H1 (cell line): ENCODE measurements around the gene ULBP3. TPM values are rescaled to one million over a fixed set of nuclear protein-coding genes. Genes with fewer than 3 reads are reported as not detected.

Source experiments
- CTCF ChIA-PET: fragments of 300-600 bp; sonication (Branson Sonifier 250); formaldehyde crosslinking; loops from one replicate; lab custom pipeline; 2021; ENCODE audit not compliant: partially characterized antibody; lab: Charles Lee
- POLR2A ChIA-PET: fragments of 300-600 bp; sonication (Branson Sonifier 250); formaldehyde crosslinking; loops from one replicate; lab custom pipeline; 2021; ENCODE audit warnings: inconsistent platforms; ENCODE audit not compliant: partially characterized antibody; lab: Charles Lee
- DNase-seq, 2 experiments: peaks; one replicate each; pipeline versions ENCODE4 v3.0.0 to v3.0.0-alpha.2; 2010 to 2022; ENCODE audit warnings: low spot score in 2 of 2, low read depth in 1 of 2, mixed read lengths in 1 of 2
- FAIRE-seq: peaks from 2 replicates; lab custom pipeline; 2011; peaks lifted over from hg19 to GRCh38; lab: Jason Lieb, UNC
- H2AFZ ChIP-seq: 2 replicates; pipeline ENCODE4 v1.8.1; 2012; ENCODE audit warnings: low read length, inconsistent platforms
- H2AK5ac ChIP-seq: 2 replicates; pipeline ENCODE4 v1.6.1; 2013; ENCODE audit warnings: low read depth, low read length
- H2BK120ac ChIP-seq: replicated peaks from 2 replicates; pipeline ENCODE3; 2013; ENCODE audit warnings: low read depth, low read length, inconsistent platforms
- H2BK12ac ChIP-seq: 2 replicates; pipeline ENCODE4 v1.6.1; 2013; ENCODE audit warnings: low read depth, low read length
- H2BK15ac ChIP-seq: 2 replicates; pipeline ENCODE4 v1.6.1; 2013; ENCODE audit warnings: low read length
- H2BK20ac ChIP-seq: 2 replicates; pipeline ENCODE4 v1.6.1; 2013; ENCODE audit warnings: low read length
- H2BK5ac ChIP-seq: 2 replicates; pipeline ENCODE4 v1.6.1; 2013; ENCODE audit warnings: low read depth, low read length
- H3K14ac ChIP-seq: 2 replicates; pipeline ENCODE4 v1.6.1; 2013; ENCODE audit warnings: inconsistent platforms; ENCODE audit not compliant: insufficient read length
- H3K18ac ChIP-seq: 2 replicates; pipeline ENCODE4 v1.6.1; 2013; ENCODE audit warnings: low read length; ENCODE audit errors: extremely low read depth
- H3K23ac ChIP-seq: 2 replicates; pipeline ENCODE4 v1.6.1; 2013; ENCODE audit warnings: inconsistent platforms; ENCODE audit not compliant: insufficient read length
- H3K23me2 ChIP-seq: 2 replicates; pipeline ENCODE4 v1.6.1; 2013; ENCODE audit warnings: low read depth, low read length
- H3K27ac ChIP-seq: 2 replicates; pipeline ENCODE4 v1.6.1; 2011; ENCODE audit warnings: low read depth, low read length, inconsistent platforms
- H3K27me3 ChIP-seq, 4 experiments: replicated peaks in 1 of 4; 1 replicate in 1 of 4; 2 replicates in 3 of 4; pipeline versions ENCODE4 v1.6.1 to v1.8.1; 2011 to 2013; ENCODE audit warnings: low read length in 3 of 4, mild to moderate bottlenecking in 3 of 4, inconsistent platforms in 2 of 4, mixed read lengths in 2 of 4, moderate library complexity in 1 of 4; ENCODE audit not compliant: control insufficient read depth in 3 of 4, insufficient read depth in 3 of 4; ENCODE audit errors: extremely low read depth in 1 of 4
- H3K36me3 ChIP-seq, 4 experiments: 2 replicates each; pipeline versions ENCODE4 v1.6.1 to v1.8.1; 2011 to 2013; ENCODE audit warnings: mild to moderate bottlenecking in 4 of 4, low read length in 3 of 4, moderate library complexity in 2 of 4, control low read depth in 1 of 4, inconsistent platforms in 1 of 4; ENCODE audit not compliant: insufficient read depth in 4 of 4, control insufficient read depth in 2 of 4
- H3K4ac ChIP-seq: replicated peaks from 2 replicates; pipeline ENCODE3; 2013; ENCODE audit warnings: low read length, low read depth, mixed read lengths, inconsistent platforms; ENCODE audit not compliant: insufficient read length
- H3K4me1 ChIP-seq, 4 experiments: replicated peaks in 1 of 4; 1 replicate in 1 of 4; 2 replicates in 3 of 4; pipeline versions ENCODE4 v1.6.1 to v1.8.1; 2011 to 2013; ENCODE audit warnings: low read length in 3 of 4, inconsistent platforms in 2 of 4, mixed read lengths in 1 of 4; ENCODE audit not compliant: insufficient read depth in 4 of 4, control insufficient read depth in 3 of 4
- H3K4me2 ChIP-seq, 2 experiments: 2 replicates each; pipeline versions ENCODE4 v1.6.1 to v1.8.1; 2011 to 2013; ENCODE audit warnings: low read depth in 2 of 2, low read length in 2 of 2, control low read depth in 1 of 2, inconsistent platforms in 1 of 2, mild to moderate bottlenecking in 1 of 2; ENCODE audit not compliant: insufficient read depth in 1 of 2
- H3K4me3 ChIP-seq, 4 experiments: fragments of 200-600, 300-600 bp in 1 of 4; sonication (generic), shearing (Covaris generic), sonication (Bioruptor Twin) in 1 of 4; 2 replicates each; pipeline versions ENCODE4 v1.5.1 to v1.8.1; 2011 to 2016; ENCODE audit warnings: low read length in 4 of 4, low read depth in 3 of 4, control low read depth in 2 of 4, inconsistent platforms in 2 of 4, mild to moderate bottlenecking in 2 of 4, mixed read lengths in 1 of 4, moderate library complexity in 1 of 4; ENCODE audit not compliant: insufficient read depth in 2 of 4; ENCODE audit errors: extremely low read depth in 1 of 4
- H3K56ac ChIP-seq: replicated peaks from 2 replicates; pipeline ENCODE3; 2013; ENCODE audit warnings: low read depth, mild to moderate bottlenecking, mixed read lengths, low read length, inconsistent platforms; ENCODE audit not compliant: insufficient read length
- H3K79me1 ChIP-seq: 2 replicates; pipeline ENCODE4 v1.6.1; 2013; ENCODE audit warnings: low read depth, low read length, control low read depth
- H3K79me2 ChIP-seq, 2 experiments: 2 replicates each; pipeline versions ENCODE4 v1.6.1 to v1.8.1; 2012 to 2013; ENCODE audit warnings: low read length in 2 of 2, mild to moderate bottlenecking in 2 of 2, inconsistent platforms in 1 of 2; ENCODE audit not compliant: insufficient read depth in 2 of 2, control insufficient read depth in 1 of 2
- H3K9ac ChIP-seq, 4 experiments: replicated peaks in 1 of 4; 1 replicate in 1 of 4; 2 replicates in 3 of 4; pipeline versions ENCODE4 v1.6.1 to v1.8.1; 2011 to 2013; ENCODE audit warnings: low read depth in 3 of 4, low read length in 3 of 4, control low read depth in 2 of 4, mild to moderate bottlenecking in 2 of 4, moderate library complexity in 2 of 4, inconsistent platforms in 1 of 4; ENCODE audit errors: extremely low read depth in 1 of 4
- H3K9me3 ChIP-seq, 2 experiments: 2 replicates each; pipeline versions ENCODE4 v1.6.1 to v1.8.1; 2012 to 2013; ENCODE audit warnings: mild to moderate bottlenecking in 2 of 2, moderate library complexity in 2 of 2, control low read depth in 1 of 2, inconsistent platforms in 1 of 2, low read depth in 1 of 2, low read length in 1 of 2, mixed read lengths in 1 of 2; ENCODE audit not compliant: insufficient read depth in 2 of 2
- H4K20me1 ChIP-seq, 2 experiments: replicated peaks in 1 of 2; 2 replicates each; pipeline versions ENCODE3 to v1.8.1; 2011 to 2013; ENCODE audit warnings: inconsistent platforms in 2 of 2, low read length in 2 of 2, mild to moderate bottlenecking in 1 of 2; ENCODE audit not compliant: insufficient read depth in 2 of 2, control insufficient read depth in 1 of 2
- H4K5ac ChIP-seq: 2 replicates; pipeline ENCODE4 v1.6.1; 2013; ENCODE audit warnings: low read length, low read depth, mixed read lengths, inconsistent platforms; ENCODE audit not compliant: insufficient read length
- H4K8ac ChIP-seq: 2 replicates; pipeline ENCODE4 v1.8.0; 2013; ENCODE audit warnings: mild to moderate bottlenecking, moderate library complexity, low read length, inconsistent platforms; ENCODE audit not compliant: insufficient read depth; ENCODE audit errors: extremely low read depth
- H4K91ac ChIP-seq: replicated peaks from 2 replicates; pipeline ENCODE3; 2013; ENCODE audit warnings: low read length, mixed read lengths, inconsistent platforms; ENCODE audit not compliant: insufficient read length
- ASH2L ChIP-seq: fragments of 200-600, 300-600 bp; sonication (generic); IDR thresholded peaks from one replicate; pipeline ENCODE4 v1.7.1; 2017; ENCODE audit warnings: low read length
- BACH1 ChIP-seq: IDR thresholded peaks from 2 replicates; pipeline ENCODE4 v1.6.1; 2012; ENCODE audit warnings: low read length, improper control_type of control experiment
- CHD1 ChIP-seq: IDR thresholded peaks from 2 replicates; pipeline ENCODE4 v1.6.1; 2012; ENCODE audit warnings: low read depth, low read length, improper control_type of control experiment
- CREB1 ChIP-seq: IDR thresholded peaks from 2 replicates; pipeline ENCODE4 v1.6.1; 2012; ENCODE audit warnings: inconsistent platforms
- EP300 ChIP-seq, 2 experiments: IDR thresholded peaks; 1 replicate in 1 of 2; 2 replicates in 1 of 2; pipeline ENCODE4 v1.6.1; 2011 to 2012; ENCODE audit warnings: low read depth in 2 of 2, low read length in 2 of 2, mild to moderate bottlenecking in 2 of 2, borderline replicate concordance in 1 of 2, inconsistent platforms in 1 of 2, moderate library complexity in 1 of 2
- HDAC6 ChIP-seq: IDR thresholded peaks from one replicate; pipeline ENCODE4 v1.7.1; 2012; ENCODE audit warnings: low read depth, mild to moderate bottlenecking, inconsistent platforms, low read length, moderate library complexity
- NRF1 ChIP-seq: IDR thresholded peaks from 2 replicates; pipeline ENCODE4 v1.6.1; 2011; ENCODE audit warnings: mild to moderate bottlenecking, low read depth, low read length, improper control_type of control experiment
- POU5F1 ChIP-seq: IDR thresholded peaks from 2 replicates; pipeline ENCODE4 v1.6.1; 2011; ENCODE audit warnings: low read depth, mild to moderate bottlenecking, low read length, moderate library complexity
- TAF7 ChIP-seq: optimal IDR thresholded peaks from 2 replicates; pipeline ENCODE3; 2011; ENCODE audit warnings: low read depth, mild to moderate bottlenecking, inconsistent platforms, low read length, moderate library complexity, borderline replicate concordance
- ZNF274 ChIP-seq: IDR thresholded peaks from 2 replicates; pipeline ENCODE4 v1.7.0; 2012; ENCODE audit warnings: low read length, borderline replicate concordance; ENCODE audit errors: extremely low read depth
- WGBS, 2 experiments: shearing (Covaris generic) in 1 of 2; methylation state at CpG; one replicate each; pipeline versions ENCODE4 v1.1.6 to v1.1.7; 2013 to 2015; ENCODE audit warnings: low lambda C conversion rate in 2 of 2, mixed read lengths in 2 of 2, inconsistent platforms in 1 of 2, low coverage in 1 of 2, missing lambda C conversion rate in 1 of 2; ENCODE audit not compliant: insufficient replicate concordance in 2 of 2, insufficient coverage in 1 of 2, insufficient read length in 1 of 2; ENCODE audit errors: extremely low coverage in 1 of 2, missing lambda C conversion rate in 1 of 2; 5-methylcytosine and 5-hydroxymethylcytosine counted together
- polyA plus RNA-seq, 7 experiments: library from polyadenylated mRNA; depleted of rRNA in 3 of 7; stranded (reverse) in 5 of 7; unstranded in 2 of 7; fragments of >200 nt in 5 of 7; fragments of 200-250 nt in 2 of 7; gene quantifications; 1 replicate in 5 of 7; 2 replicates in 1 of 7; 4 replicates in 1 of 7; pipeline versions ENCODE4 v1.2.1 to v1.2.3, GENCODE V29; 2011 to 2013; ENCODE audit warnings: missing spikeins in 2 of 7, mixed read lengths in 2 of 7
- total RNA-seq: library from RNA; stranded (reverse); fragmentation: NEBNext Ultra II Directional; extraction: Animal tissue kit (Norgen Biotek cat#: 25700); gene quantifications from 2 replicates; pipeline ENCODE4 v1.2.1, GENCODE V29; 2021
- TF ChIP-seq, protein P1 (sequence below), 3 experiments: IDR thresholded peaks; 1 replicate in 2 of 3; 2 replicates in 1 of 3; pipeline versions ENCODE4 v1.5.1 to v1.6.1; 2011; ENCODE audit warnings: low read length in 3 of 3, mild to moderate bottlenecking in 3 of 3, inconsistent platforms in 2 of 3, low read depth in 1 of 3, moderate library complexity in 1 of 3; ENCODE audit not compliant: insufficient read depth in 1 of 3; ENCODE audit errors: control extremely low read depth in 1 of 3

ULBP3 gene
- total and polyA plus RNA-seq, 2 of the 8 experiments (the other 6 are each of a cell fraction or from before 2014, with no cell fraction given), result 1.9 to 4.2 TPM

DNA sequence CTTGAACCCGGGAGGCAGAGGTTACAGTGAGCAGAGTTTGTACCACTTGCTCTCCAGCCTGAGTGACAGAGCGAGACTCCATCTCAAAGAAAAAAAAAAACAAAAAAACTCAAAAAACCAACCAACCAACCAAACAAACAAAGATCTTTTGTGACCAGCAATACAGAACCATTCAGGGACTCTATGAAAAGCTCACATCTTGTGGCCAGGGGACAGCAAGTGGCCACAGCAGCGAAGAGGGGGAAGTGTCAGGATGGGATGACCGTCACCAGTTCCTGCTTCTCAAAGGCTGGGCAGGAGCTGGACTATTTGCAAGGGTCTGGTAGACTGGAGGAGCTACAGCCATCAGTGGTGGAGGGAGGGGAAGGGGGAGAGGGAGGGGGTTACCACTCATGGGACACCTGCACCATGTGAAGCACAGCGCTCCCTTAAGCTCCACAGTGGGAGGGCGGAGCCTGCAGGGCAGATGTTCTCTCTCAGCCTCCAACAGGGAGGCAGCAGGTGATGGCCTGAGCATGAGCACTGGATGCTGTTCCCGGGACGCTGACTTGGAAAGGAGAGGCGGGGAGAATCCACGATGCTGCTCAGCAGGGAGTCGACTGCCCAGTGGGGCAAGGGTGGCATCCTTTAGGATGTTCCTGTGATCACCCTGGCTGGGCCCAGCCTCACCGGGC is 19.7 kb upstream of the ULBP3 start:
- no peaks in the 10 kb centered on the region for H3K79me2 ChIP-seq
- H2BK12ac ChIP-seq, result no peak overlapping the region
- no peak overlapping the region for H4K91ac ChIP-seq
- H3K18ac ChIP-seq, result no peak overlapping the region
- no peaks in the 10 kb centered on the region for H3K36me3 ChIP-seq
- ChIA-PET POLR2A (no interaction called here), CTCF (interaction anchor here (0.7 to 2.8 kb wide), 6 partner anchors 8 to 307 kb away, joined by 3 to 24 read pairs (median 4); no protein-coding TSS in a partner anchor)
- no peak overlapping the region for H3K27ac ChIP-seq
- H2AFZ ChIP-seq, result no peak overlapping the region
- no peak overlapping the region for H3K9ac ChIP-seq
- H2BK20ac ChIP-seq, result no peak overlapping the region
- H3K79me1 ChIP-seq, result no peaks in the 10 kb centered on the region
- peaks cover 0 to 3% (median 0%) of the 10 kb centered on the region in 4 experiments; a peak in 1 of 7 replicates for H3K4me1 ChIP-seq
- no peak overlapping the region for H2BK5ac ChIP-seq
- no peak overlapping the region for H4K8ac ChIP-seq
- no peak overlapping the region for H3K14ac ChIP-seq
- H3K4me2 ChIP-seq, result no peak overlapping the region
- no peak overlapping the region for H3K56ac ChIP-seq
- no peak overlapping the region for H2AK5ac ChIP-seq
- no peak overlapping the region for H4K5ac ChIP-seq
- H3K23me2 ChIP-seq, result no peaks in the 10 kb centered on the region
- H3K27me3 ChIP-seq, result no peaks in the 10 kb centered on the region; a peak in 2 of 7 replicates
- H3K9me3 ChIP-seq, result no peaks in the 10 kb centered on the region
- no peaks in the 10 kb centered on the region for H4K20me1 ChIP-seq
- WGBS, 2 experiments, result 85% methylated on average over 11 of the region's 12 CpGs; no CpG with 5 or more reads in 1 of the 2 experiments
- no peak overlapping the region for H3K23ac ChIP-seq
- FAIRE-seq (no peak), DNase-seq (no peak)
- H2BK120ac ChIP-seq, result no peak overlapping the region
- no peak overlapping the region for H3K4ac ChIP-seq
- no peak overlapping the region for H3K4me3 ChIP-seq
- H2BK15ac ChIP-seq, result no peak overlapping the region
- TF ChIP-seq NRF1 (no peak), EP300 (IDR thresholded peaks at IDR 0.05; ENCODE audit: borderline replicate concordance in 1 of 2, low read depth in 2 of 2, low read length in 2 of 2) (no peak), CHD1 (no peak), TAF7 (no peak), BACH1 (no peak), POU5F1 (no peak), CREB1 (no peak), ZNF274 (no peak), ASH2L (no peak), HDAC6 (no peak)
- TF ChIP-seq, protein P1, sequence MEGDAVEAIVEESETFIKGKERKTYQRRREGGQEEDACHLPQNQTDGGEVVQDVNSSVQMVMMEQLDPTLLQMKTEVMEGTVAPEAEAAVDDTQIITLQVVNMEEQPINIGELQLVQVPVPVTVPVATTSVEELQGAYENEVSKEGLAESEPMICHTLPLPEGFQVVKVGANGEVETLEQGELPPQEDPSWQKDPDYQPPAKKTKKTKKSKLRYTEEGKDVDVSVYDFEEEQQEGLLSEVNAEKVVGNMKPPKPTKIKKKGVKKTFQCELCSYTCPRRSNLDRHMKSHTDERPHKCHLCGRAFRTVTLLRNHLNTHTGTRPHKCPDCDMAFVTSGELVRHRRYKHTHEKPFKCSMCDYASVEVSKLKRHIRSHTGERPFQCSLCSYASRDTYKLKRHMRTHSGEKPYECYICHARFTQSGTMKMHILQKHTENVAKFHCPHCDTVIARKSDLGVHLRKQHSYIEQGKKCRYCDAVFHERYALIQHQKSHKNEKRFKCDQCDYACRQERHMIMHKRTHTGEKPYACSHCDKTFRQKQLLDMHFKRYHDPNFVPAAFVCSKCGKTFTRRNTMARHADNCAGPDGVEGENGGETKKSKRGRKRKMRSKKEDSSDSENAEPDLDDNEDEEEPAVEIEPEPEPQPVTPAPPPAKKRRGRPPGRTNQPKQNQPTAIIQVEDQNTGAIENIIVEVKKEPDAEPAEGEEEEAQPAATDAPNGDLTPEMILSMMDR (IDR thresholded peaks at IDR 0.05; ENCODE audit: control extremely low read depth in 1 of 3, insufficient read depth in 1 of 3, low read depth in 1 of 3, low read length in 3 of 3), result no peak
